T47D (cell line): ENCODE data around the gene HNRNPA3.

Experiments
- DNase-seq, 2 experiments: peaks; one replicate each; pipeline versions ENCODE4 v3.0.0 to v3.0.0-alpha.2; 2011 to 2012; ENCODE audit warnings: low read depth in 1 of 2, low spot score in 1 of 2
- JUND ChIP-seq: IDR thresholded peaks from 2 replicates; pipeline ENCODE4 v1.6.1; 2012; ENCODE audit warnings: low read depth
- in situ Hi-C: cut with HindIII; loops from 2 replicates; pipeline ENCODE4 v1.10.0; 2016; ENCODE audit warnings: low sequenced_read_pairs, low pct_unique_long_range_greater_than_20kb

Gene HNRNPA3

GRCh38 chr2:177229442-177230242 lies 17.0 kb downstream of the HNRNPA3 start:
- no peak for DNase-seq
- in situ Hi-C loops = no loop called here
- no peak for TF ChIP-seq JUND

- in situ Hi-C loops = no loop called here
- no peak for TF ChIP-seq JUND
- DNase-seq = no peak
Measured at GRCh38 chr2:177231270-177231669, 18.7 kb downstream of the HNRNPA3 start.

- DNase-seq = no peak
- in situ Hi-C loops = no loop called here
- TF ChIP-seq JUND = no peak
Measured at GRCh38 chr2:177232098-177232704, 19.6 kb downstream of the HNRNPA3 start.

- in situ Hi-C loops = no loop called here
- DNase-seq = no peak
- no peak for TF ChIP-seq JUND
Measured at GRCh38 chr2:177234267-177234666, 21.7 kb downstream of the HNRNPA3 start.

- in situ Hi-C loops = no loop called here
- no peak for DNase-seq
- TF ChIP-seq JUND = no peak
Measured at GRCh38 chr2:177235855-177236437, 23.4 kb downstream of the HNRNPA3 start.

GRCh38 chr2:177237932-177238331 lies 25.3 kb downstream of the HNRNPA3 start:
- in situ Hi-C loops = no loop called here
- no peak for DNase-seq
- no peak for TF ChIP-seq JUND

- TF ChIP-seq JUND = no peak
- no peak for DNase-seq
- in situ Hi-C loops = no loop called here
Measured at GRCh38 chr2:177239053-177239452, 26.5 kb downstream of the HNRNPA3 start.

GRCh38 chr2:177239932-177240630 lies 27.5 kb downstream of the HNRNPA3 start:
- no peak for TF ChIP-seq JUND
- peak in 1 of 2 experiments; percentile 58 for DNase-seq
- in situ Hi-C loops = no loop called here

- DNase-seq = no peak
- 0 out of 2 replicates have a peak, but pooled peaks have one; percentile 5 for TF ChIP-seq JUND
- in situ Hi-C loops = no loop called here
Measured at GRCh38 chr2:177241711-177242120, 29.1 kb downstream of the HNRNPA3 start.

GRCh38 chr2:177242121-177242987 lies 29.8 kb downstream of the HNRNPA3 start:
- peak; percentile 17 to 79 for DNase-seq
- in situ Hi-C loops = no loop called here
- peak; percentile 76 for TF ChIP-seq JUND

GRCh38 chr2:177243073-177243472 lies 30.5 kb downstream of the HNRNPA3 start:
- DNase-seq = no peak
- TF ChIP-seq JUND = no peak
- in situ Hi-C loops = no loop called here

- DNase-seq = no peak
- TF ChIP-seq JUND = no peak
- in situ Hi-C loops = no loop called here
Measured at GRCh38 chr2:177243476-177243875, 30.9 kb downstream of the HNRNPA3 start.
